ENCODE measurements around the gene SPINK8. TPM values are rescaled to one million over a fixed set of nuclear protein-coding genes. Genes with fewer than 3 reads are reported as not detected.

The SPINK8 gene
- total and polyA plus RNA-seq, 12 donors, result not detected

- peaks cover 0 to 4% (median 0%) of the 10 kb centered on the region in 9 donors for H3K4me1 ChIP-seq
- no peak for TF ChIP-seq CTCF (IDR thresholded peaks at IDR 0.05)
- no peak overlapping the region for H3K27ac ChIP-seq
- WGBS, 2 donors, result 94 to 100% methylated on average over 1 of the region's 1 CpG
- H3K27me3 ChIP-seq, result no peaks in the 10 kb centered on the region
- H3K9me3 ChIP-seq, result peaks cover 0 to 7% (median 0%) of the 10 kb centered on the region in 11 donors
- no peak for DNase-seq
- H3K36me3 ChIP-seq, result peaks cover 0 to 15% (median 0%) of the 10 kb centered on the region in 9 donors
- ATAC-seq, result no peak
- intact Hi-C loops (cut with DNase I), result loop anchor here in 1 of 10 donors (10.0 kb wide), 1 partner anchor 109 kb away; no protein-coding TSS in a partner anchor
- no peak overlapping the region for H3K4me3 ChIP-seq
These were observed 47.8 kb downstream of the SPINK8 start for GRCh38 chr3:48285675-48286074.

- DNase-seq (no peak), ATAC-seq (no peak)
- Histone ChIP-seq H3K9me3 (peaks cover 0 to 7% (median 0%) of the 10 kb centered on the region in 11 donors), H3K36me3 (peaks cover 0 to 15% (median 0%) of the 10 kb centered on the region in 9 donors), H3K27me3 (no peaks in the 10 kb centered on the region), H3K4me3 (no peak overlapping the region), H3K27ac (no peak overlapping the region), H3K4me1 (peaks cover 0 to 4% (median 0%) of the 10 kb centered on the region in 9 donors)
- intact Hi-C loops (cut with DNase I), result loop anchor here in 1 of 10 donors (10.0 kb wide), 1 partner anchor 110 kb away; no protein-coding TSS in a partner anchor
- no peak for TF ChIP-seq CTCF (IDR thresholded peaks at IDR 0.05)
- WGBS, 2 donors, result 96 to 100% methylated on average over 1 of the region's 1 CpG
These were observed 48.3 kb downstream of the SPINK8 start for GRCh38 chr3:48285132-48285531.

- H3K4me3 ChIP-seq, result no peak overlapping the region
- intact Hi-C loops (cut with DNase I), result loop anchor here in 1 of 10 donors (10.0 kb wide), 1 partner anchor 114 kb away; no protein-coding TSS in a partner anchor
- DNase-seq (no peak), ATAC-seq (no peak)
- no peaks in the 10 kb centered on the region for H3K36me3 ChIP-seq
- H3K9me3 ChIP-seq, result no peaks in the 10 kb centered on the region
- H3K27me3 ChIP-seq, result no peaks in the 10 kb centered on the region
- 89% methylated on average over 4 of the region's 4 CpGs for WGBS, 2 donors
- no peak overlapping the region for H3K27ac ChIP-seq
- H3K4me1 ChIP-seq, result no peaks in the 10 kb centered on the region
- no peak for TF ChIP-seq CTCF (IDR thresholded peaks at IDR 0.05)
These were observed 52.6 kb downstream of the SPINK8 start for GRCh38 chr3:48280881-48281280.

- H3K27me3 ChIP-seq, result no peaks in the 10 kb centered on the region
- ATAC-seq (no peak), DNase-seq (no peak)
- TF ChIP-seq CTCF (IDR thresholded peaks at IDR 0.05), result no peak
- 75 to 78% methylated on average over 4 of the region's 4 CpGs for WGBS, 2 donors
- H3K4me3 ChIP-seq, result no peak overlapping the region
- no peaks in the 10 kb centered on the region for H3K9me3 ChIP-seq
- H3K4me1 ChIP-seq, result no peaks in the 10 kb centered on the region
- intact Hi-C loops (cut with DNase I), result loop anchor here in 7 of 10 donors (10.0 kb wide), 4 partner anchors 116 to 276 kb away; partner anchors contain the start of gene PFKFB4 (in 3 of the 7)
- no peaks in the 10 kb centered on the region for H3K36me3 ChIP-seq
- H3K27ac ChIP-seq, result no peak overlapping the region
These were observed 54.4 kb downstream of the SPINK8 start for GRCh38 chr3:48278884-48279559.
